DMS114 treated with DMSO at 0.1 percent for 48 hours (cell line): ENCODE data around the gene NGFR.

Experiments
- DNase-seq: peaks from one replicate; lab custom pipeline; 2025; ENCODE audit not compliant: unreplicated experiment; lab: John Stamatoyannopoulos, UW

The NGFR gene

GRCh38 chr17:49494986-49495841, at the start of gene NGFR:
Gene NGFR (plus strand): TSS chr17:49495293. CDS start chr17:49495418, 125 bp downstream.
- peak; percentile 26 for DNase-seq

- no peak for DNase-seq
Measured at GRCh38 chr17:49445591-49445990, 49.5 kb upstream of the NGFR start.

GRCh38 chr17:49447628-49448302, 47.3 kb upstream of the NGFR start:
- DNase-seq, result no peak

- DNase-seq, result no peak
Measured at GRCh38 chr17:49450181-49450580, 44.9 kb upstream of the NGFR start.

GRCh38 chr17:49450735-49451134, 44.4 kb upstream of the NGFR start:
- DNase-seq, result no peak

- no peak for DNase-seq
Measured at GRCh38 chr17:49452201-49452600, 42.9 kb upstream of the NGFR start.

GRCh38 chr17:49452661-49453060, 42.4 kb upstream of the NGFR start:
- no peak for DNase-seq

GRCh38 chr17:49454050-49454449, 41.0 kb upstream of the NGFR start:
- DNase-seq, result no peak

- DNase-seq, result no peak
Measured at GRCh38 chr17:49455272-49455861, 39.7 kb upstream of the NGFR start.

- no peak for DNase-seq
Measured at GRCh38 chr17:49456183-49456965, 38.7 kb upstream of the NGFR start.

GRCh38 chr17:49457564-49458535, 37.2 kb upstream of the NGFR start:
- DNase-seq, result no peak

- DNase-seq, result no peak
Measured at GRCh38 chr17:49459401-49459984, 35.6 kb upstream of the NGFR start.

- DNase-seq, result no peak
Measured at GRCh38 chr17:49460401-49460800, 34.7 kb upstream of the NGFR start.

- no peak for DNase-seq
Measured at GRCh38 chr17:49461580-49461979, 33.5 kb upstream of the NGFR start.

- no peak for DNase-seq
Measured at GRCh38 chr17:49464049-49464448, 31.0 kb upstream of the NGFR start.

GRCh38 chr17:49465331-49465903, 29.7 kb upstream of the NGFR start:
- no peak for DNase-seq

- no peak for DNase-seq
Measured at GRCh38 chr17:49466436-49466835, 28.7 kb upstream of the NGFR start.

- no peak for DNase-seq
Measured at GRCh38 chr17:49467175-49467574, 27.9 kb upstream of the NGFR start.

- DNase-seq, result no peak
Measured at GRCh38 chr17:49468811-49469385, 26.2 kb upstream of the NGFR start.
